GM19035 (cell line): ENCODE results near the gene ZBTB47.

ENCODE experiments used
- ATAC-seq: cut with Tn5 transposase; IDR thresholded peaks from one replicate; pipeline ENCODE4 v1.9.1; 2021; ENCODE audit not compliant: unreplicated experiment

Gene ZBTB47

DNA sequence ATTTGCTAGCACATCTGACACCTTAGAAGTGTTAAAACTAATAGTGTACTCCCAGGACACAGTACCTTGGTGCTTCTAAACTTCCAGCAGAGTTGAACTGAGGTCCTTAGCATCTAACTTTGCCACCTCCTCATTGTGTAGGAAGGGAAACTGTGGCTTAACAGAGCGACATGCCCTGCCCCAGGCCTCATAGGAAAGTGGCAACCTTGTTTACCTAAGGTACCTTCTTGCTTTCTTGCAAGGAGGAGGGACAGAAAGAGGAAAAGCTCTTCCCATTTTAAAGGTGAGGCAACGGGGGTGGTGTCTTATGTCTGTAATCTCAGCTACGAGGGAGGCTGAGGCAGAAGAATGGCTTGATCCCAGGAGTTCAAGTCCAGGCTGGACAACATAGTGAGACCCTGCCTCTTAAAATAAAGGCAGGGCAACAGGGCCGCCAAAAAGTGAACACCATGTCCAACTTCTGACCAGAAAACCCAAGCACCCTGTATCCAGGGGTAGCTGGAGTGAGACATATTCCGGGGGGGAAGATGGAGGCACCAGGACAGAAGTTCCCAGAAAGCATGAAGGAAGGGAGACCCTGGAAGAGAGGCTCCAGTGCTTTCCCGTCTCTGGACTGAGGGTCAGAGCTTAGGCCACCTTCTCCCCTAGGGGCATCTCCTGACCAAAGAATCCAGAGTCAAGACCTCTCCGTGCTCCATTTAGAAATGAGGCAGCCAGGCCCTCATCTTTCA, 31.3 kb downstream of the ZBTB47 start:
- no peak for ATAC-seq

DNA sequence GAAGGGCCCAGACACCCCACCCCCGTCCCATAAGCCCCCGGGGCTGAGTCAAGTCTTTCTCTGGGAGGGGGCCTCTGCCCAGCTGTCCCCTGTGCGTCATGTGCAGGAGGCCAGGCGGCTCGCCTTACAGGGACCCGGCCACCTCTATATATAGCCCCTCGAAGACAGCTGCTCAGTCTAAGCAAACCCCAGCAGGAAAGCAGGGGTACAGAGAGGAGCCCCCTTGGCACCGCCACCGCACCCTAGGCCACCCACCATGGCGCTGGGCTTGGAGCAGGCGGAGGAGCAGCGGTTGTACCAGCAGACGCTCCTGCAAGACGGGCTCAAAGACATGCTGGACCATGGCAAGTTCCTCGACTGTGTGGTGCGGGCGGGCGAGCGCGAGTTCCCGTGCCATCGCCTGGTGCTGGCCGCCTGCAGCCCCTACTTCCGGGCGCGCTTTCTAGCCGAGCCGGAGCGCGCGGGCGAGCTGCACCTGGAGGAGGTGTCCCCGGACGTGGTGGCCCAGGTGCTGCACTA, 31.9 kb downstream of the ZBTB47 start, which contains the start of gene KLHL40:
Gene KLHL40, plus strand, starts transcription at position 175 of the 519 bp plus-strand sequence. Its CDS starts 82 bp downstream, at position 257.
- ATAC-seq: no peak

DNA sequence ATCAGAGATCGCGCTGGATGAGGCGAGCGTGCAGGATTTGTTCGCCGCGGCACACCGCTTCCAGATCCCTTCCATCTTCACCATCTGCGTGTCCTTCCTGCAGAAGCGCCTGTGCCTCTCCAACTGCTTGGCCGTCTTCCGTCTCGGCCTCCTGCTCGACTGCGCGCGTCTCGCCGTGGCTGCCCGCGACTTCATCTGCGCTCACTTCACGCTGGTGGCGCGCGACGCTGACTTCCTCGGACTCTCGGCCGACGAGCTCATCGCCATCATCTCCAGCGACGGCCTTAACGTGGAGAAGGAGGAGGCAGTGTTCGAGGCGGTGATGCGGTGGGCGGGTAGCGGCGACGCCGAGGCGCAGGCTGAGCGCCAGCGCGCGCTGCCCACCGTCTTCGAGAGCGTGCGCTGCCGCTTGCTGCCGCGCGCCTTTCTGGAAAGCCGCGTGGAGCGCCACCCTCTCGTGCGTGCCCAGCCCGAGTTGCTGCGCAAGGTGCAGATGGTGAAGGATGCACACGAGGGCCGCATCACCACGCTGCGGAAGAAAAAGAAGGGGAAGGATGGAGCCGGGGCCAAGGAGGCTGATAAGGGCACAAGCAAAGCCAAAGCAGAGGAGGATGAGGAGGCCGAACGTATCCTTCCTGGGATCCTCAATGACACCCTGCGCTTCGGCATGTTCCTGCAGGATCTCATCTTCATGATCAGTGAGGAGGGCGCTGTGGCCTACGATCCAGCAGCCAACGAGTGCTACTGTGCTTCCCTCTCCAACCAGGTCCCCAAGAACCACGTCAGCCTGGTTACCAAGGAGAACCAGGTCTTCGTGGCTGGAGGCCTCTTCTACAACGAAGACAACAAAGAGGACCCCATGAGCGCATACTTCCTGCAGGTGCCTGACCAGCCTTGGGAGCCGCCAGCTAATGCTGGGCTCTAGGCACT, 32.7 kb downstream of the ZBTB47 start:
- no peak for ATAC-seq

DNA sequence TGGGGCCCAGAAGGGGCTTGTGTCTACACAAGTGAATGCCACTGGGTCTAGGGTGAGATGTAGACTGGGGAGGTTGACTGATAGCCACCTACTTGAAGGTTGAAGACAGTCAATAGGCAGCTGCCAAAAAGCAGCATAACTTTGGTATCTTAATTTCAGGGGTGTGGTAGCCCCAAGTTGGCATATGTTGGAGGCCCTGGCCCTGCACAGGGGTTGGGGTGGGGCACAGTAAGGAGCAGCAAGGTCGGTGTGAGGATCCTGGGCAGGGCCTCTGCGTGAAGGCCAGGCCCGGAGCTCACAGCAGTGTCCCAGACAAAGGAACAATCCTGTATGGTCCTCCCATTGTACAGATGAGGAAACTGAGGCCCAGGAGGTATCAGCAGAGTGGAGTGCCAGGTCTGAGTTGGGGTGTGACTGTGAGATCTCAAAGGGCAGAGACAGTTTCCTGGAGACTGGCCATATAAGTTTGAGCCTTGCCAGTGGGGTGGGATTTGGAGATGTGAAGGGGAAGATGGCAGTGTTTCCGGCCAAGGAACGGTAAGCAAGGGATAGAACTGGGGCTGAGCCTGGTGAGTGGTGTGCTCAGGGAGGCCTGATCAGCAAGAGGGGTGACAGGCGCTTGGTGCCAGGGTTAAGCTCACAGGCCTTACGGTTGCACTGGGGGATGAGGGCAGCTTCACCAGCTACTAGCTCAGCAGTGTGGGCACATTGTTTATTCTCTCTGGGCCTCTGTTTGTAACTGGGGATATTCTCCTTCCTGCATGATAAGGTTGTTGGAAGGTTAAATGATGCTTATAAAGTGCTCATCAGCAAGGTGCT, 33.5 kb downstream of the ZBTB47 start:
- ATAC-seq: no peak

DNA sequence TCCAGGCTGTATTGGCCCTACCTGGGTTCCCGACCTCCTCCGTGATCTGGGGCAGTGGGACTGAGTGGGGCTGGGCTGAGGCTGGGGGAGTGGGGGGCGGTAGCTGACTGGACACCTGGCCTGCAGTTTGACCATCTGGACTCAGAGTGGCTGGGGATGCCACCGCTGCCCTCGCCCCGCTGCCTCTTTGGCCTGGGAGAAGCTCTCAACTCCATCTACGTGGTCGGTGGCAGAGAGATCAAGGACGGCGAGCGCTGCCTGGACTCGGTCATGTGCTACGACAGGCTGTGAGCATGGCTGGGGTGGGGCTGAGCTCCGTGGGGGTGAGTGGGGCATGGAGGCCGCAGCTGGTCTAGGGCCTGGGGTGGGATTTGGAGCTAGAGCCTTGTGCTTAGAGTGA, 34.5 kb downstream of the ZBTB47 start:
- no peak for ATAC-seq

DNA sequence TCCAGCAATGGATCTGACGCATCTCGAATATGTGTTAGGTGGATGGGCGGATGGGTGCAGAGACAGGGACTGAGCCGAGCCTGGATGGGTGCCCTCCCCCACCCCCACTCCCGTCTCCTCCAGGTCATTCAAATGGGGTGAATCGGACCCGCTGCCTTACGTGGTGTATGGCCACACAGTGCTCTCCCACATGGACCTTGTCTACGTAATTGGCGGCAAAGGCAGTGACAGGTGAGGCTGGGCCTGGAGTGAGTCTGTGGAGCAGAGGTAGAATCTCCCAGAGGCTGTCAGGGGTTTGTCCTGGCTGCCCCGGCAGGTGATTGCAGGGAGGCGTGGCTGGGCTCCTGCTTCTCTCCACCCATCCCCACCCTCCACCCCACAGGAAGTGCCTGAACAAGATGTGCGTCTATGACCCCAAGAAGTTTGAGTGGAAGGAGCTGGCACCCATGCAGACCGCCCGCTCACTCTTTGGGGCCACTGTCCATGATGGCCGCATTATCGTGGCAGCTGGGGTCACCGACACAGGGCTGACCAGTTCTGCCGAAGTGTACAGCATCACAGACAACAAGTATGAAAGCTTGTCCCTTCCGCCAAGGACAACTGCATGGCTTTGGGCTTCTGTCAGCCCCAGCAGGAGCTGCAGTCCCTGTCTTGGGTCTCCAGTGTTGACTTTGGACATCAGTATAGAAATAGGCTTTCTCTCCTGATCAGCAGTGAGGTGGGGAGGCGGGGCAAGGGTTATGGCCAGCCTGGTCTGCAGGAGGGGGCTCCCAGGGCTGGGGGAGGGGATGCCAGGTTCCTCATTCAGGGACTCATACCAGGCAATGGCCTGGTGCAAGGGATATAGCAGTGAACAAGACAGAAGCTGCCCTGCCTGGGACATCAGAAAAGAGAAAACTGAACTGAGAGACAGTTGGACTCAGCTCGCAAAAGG, 35.3 kb downstream of the ZBTB47 start:
- no peak for ATAC-seq

DNA sequence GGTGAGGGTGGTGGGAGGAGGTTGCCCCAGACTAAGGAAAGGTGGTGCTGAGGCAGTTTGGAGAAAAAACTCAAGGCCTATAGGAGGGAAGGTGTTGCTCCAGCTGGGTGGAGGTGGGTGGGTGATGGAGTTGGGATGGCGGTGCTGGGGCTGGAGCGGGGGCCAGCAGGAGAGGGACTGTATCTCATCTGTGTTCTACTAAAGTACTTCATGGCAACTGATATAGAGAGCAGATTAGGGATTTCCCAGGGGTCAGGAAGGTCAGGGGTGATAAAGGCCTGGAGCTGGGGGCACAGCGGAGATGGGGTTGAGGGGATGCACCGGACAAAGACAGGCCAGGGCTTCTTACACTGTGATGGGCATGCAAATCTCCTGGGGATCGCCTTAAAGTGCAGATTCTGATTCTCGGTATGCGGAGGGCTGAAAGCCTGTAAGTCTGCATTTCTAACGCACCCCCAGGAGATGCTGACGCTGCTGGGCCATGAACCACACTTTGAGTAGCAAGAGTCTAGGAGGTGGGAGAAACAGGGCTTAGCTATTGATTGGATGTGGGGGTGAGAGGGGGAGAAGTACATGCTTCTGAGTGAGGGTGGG, 36.0 kb downstream of the ZBTB47 start:
- ATAC-seq: no peak

DNA sequence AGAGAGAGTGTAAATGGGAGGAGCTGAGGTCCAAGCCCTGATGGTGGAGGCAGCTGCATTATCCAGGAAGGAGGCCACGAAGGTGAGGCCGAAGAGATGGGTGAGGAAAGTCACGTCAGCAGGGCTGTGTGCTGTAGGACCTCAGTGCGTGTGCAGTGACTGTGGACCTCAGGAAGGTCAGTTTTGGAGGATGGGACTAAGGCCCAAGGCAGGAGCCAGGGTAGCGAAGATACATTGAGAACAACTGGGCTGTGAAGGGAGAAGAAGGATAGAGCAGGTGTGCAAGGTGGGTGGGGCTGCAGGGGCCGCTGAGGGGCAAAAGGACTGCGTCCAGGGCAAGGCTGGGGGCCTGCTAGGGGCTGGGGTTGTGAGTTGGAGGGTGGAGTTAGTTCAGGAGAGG, 36.7 kb downstream of the ZBTB47 start:
- no peak for ATAC-seq

DNA sequence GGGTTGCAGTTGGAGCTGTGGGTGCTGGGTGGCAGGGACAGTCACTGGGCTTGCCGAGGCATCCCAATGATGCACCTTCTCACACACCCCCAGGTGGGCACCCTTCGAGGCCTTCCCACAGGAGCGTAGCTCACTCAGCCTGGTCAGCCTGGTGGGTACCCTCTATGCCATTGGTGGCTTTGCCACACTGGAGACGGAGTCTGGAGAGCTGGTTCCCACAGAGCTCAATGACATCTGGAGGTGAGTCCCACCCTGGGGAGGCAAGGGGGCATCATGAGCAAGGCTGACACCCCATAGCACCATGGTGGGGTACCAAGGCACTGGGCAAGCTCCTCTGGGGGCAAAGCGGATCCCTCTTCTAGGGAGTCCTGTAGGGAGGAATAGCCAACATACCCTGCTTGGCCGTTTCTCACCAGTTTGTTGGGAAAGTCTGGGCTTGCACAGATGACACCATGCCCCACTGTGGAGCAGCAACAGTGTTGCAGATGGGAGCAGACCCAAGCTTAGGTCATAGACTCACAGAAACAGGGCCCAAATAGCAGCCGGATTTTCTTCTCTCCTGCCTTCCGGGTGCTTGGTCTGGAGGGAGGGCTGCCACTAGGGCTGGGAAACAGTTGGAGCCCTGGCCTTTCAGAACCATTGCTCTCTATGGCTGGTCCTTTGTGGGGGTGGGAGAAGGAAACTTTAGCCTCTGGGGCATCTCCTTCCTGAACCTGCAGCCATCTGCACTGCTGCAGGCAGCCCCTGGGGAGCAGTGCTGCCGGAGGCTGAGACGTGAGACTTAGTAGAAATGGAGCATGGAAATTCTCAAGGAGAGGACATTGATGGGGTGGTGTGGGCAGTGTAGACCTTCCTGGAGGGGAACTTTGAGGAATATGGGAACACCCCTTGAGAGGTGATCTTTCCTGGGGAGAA, 37.5 kb downstream of the ZBTB47 start:
- no peak for ATAC-seq

DNA sequence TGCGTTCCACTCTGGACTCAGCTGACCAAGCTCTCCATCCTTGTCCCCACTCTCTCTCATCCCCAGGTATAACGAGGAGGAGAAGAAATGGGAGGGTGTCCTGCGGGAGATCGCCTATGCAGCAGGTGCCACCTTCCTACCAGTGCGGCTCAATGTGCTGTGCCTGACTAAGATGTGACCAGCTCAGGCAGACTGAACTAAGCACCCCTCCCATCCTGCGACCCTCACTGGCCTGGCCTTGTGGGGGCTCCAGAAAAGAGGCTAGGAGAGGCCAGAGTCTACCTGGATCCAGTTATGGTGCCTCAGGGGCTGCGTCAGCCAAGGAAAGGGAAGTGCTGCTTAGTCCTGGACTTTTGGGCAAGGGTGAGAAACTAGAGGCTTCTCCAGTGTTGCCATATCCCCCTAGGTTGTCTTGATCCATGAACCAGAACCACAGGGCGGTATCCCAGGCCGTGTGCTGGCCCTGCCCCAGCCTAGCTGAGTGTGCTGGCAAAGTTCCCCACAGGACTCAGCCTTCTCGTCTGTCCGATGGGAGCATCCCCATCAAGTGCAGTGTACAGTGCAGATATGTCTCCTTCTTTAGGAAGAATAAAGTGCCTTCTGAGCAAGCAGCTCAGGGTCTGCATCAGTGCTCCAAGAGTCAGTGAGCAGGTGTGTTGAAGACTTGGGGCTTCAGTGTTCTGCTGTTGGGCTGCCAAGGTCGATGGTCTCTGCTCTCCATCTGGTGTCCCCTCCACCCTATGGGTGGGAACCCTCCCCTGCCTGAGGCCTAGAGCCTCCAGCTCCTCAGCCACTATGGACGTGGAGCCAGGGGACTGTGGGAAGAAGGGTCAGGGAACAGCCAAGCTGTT, 38.5 kb downstream of the ZBTB47 start:
- ATAC-seq: no peak

DNA sequence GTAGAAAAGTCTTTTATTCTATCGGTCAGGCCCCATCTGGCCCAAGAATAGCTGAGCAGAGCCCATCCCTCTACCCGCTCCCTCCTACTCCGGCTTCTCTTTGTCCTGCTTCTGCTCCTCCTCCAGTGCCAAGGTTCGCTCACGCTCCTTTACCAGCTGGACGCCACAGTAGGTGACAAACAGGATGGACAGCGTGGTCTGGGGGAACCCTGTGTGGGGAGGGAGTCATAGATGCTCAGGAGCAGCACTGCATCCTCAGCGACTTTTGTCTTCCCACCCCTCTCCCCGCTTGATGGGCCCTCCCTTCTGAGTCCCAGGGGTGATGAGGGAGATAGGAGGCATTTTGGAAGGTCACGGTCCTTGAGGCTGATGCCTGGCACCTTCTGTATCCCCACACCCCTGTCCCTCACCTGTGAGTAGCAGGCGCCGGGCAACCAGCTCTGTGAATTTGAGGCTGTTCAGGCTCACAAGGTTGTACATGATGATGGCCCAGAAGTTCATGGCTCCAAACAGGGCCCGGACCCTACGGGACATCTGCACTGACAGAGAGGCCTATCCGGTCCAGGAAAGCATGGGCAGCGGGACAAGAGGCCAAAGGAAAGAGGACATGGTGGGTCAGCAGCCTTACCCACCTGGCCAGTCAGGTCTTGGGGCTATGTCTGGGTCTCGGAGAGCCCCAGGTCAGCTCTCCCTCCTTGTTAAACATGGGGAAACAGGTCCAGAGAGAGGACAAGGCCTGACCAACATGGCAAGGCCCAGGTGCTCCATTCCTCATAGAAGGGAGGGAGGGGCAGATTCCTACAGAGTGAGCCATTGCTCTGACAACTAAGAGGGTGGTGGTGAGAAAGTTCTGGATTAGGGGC, 39.4 kb downstream of the ZBTB47 start:
- ATAC-seq: no peak

DNA sequence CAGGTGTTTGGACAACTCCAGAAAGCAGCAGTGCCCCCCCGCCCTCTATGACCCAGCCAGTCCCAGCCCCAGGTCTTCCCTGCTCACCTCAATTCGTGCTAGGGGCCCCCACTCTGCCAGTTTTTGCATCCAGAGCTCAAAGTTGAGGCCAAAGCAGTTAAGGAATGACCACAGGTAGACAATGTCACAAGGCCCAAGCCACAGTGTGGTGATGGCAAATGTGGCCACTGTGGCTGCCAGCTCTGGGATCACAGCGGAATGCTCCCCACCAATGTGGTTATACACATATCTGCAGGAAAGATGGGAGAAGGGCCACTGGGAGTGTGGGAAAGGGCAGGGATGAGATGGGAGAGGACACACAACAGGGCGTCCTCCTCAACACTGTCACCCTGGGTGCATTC, 40.0 kb downstream of the ZBTB47 start:
- ATAC-seq: no peak

DNA sequence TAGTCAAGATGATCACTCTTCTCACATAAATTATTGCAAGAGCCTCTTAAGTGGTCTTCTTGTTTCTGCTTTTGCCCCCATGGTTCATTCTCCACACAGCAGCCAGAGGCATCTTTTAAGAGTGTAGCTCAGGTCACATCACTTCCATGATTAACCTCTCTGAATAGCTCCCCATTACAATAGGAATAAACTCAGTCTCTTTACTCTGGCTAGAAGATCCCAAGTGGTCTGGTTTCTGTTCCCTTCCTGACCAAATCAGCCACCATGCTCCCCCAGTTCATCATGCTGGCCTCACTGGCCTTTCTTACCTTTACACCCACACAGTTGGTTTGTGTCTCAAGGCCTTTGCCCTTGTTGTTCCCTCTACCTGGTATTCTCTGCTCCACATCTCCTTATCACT, 40.9 kb downstream of the ZBTB47 start:
- ATAC-seq: no peak

DNA sequence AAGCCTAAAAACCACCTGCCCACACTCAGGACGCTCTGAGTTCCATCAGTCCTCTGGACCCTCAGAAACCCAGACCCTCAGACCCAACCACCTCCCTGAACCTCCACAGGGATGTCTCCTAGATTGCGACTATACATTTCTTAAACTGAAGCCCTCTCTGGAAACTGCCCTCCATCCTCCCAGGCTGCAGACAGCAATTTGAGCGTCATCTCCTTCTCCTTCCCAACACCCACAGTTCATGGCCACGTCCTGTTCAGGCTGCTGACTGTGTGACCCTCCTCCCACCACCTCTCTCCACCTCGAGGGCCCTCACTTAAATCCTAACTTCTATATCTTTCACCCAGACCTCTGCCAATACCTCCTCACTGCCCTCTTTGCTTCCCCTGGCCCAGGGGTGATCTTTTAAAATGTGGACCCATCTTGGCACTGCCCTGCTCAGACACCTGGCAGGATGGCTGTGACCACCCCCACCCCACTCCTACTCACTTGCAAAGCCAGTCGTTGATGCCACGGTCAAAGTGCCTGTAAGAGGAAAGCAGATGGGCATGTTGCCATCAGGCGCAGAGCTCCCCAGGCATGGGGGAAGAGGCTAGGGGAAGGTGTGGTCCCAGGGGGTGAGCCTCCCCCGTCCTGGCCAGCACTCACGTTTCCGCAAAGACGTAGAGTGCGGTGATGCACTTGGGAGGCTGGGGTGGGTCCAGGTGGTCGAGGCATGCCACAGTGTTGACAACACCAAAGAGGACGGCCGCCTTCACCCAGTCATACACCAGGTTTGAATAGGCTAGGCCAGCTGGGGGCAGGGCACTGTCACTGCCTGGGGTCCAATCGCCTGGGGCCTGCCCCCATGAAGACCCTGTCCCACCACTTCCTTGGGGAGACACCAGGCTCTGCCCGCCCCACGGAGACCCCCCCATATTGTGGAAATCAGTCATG, 43.1 kb downstream of the ZBTB47 start:
- no peak for ATAC-seq

DNA sequence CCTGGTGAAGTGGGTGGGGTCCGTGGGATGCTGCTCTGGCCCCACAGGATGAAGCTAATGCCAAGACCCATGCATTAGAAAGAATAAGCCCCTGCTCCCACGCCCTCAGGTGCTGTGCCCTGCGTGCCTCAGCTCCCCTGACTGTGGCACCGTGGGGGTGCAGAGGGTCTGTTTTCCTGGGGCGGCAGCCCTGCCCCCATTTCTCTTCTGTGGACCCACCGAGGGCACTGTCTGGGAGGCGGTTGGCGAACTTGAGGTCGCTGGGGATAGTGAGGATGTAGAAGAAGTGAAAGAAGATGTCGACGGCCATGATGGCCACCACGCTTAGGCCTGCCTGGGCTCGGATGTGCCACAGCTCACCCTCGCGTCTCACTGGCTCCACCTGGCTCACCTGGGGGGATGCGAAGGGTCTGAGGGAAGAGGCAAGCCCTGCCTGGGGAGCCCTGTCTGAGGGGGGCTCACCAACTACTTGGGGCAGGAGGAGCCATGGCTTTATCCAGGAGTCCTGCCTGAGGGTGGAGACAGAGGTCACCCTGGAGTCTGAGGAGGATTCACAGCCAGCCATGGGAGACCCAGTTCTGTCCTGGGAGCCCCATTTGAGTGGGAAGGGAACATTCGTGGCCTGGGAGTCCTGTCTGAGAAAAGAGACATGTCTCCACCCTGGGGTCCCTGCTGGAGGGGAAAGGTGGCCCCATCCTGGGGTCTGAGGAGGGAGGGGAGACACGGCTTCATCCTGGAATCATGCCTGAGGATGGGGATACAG, 44.0 kb downstream of the ZBTB47 start:
- ATAC-seq: no peak
